Fibroblast of the aortic adventitia (primary cell): ENCODE measurements around the gene SLC2A2. TPM values are rescaled to one million over a fixed set of nuclear protein-coding genes. Genes with fewer than 3 reads are reported as not detected.
A peak's percentile ranks its signal among the peaks of the same experiment; 100 is the strongest.

ENCODE experiments used
- DNase-seq: peaks from one replicate; pipeline ENCODE4 v3.0.0-alpha.2; 2010; ENCODE audit warnings: low read depth
- H3K4me3 ChIP-seq: 2 replicates; pipeline ENCODE4 v1.5.1; 2011; ENCODE audit warnings: low read depth, mild to moderate bottlenecking, control low read depth, low read length, moderate library complexity
- total RNA-seq: library from RNA; depleted of rRNA; stranded (reverse); fragments of >200 nt; gene quantifications from 2 replicates; pipeline ENCODE4 v1.2.3, GENCODE V29; 2012; ENCODE audit warnings: low replicate concordance
- TF ChIP-seq, protein P1 (sequence below): IDR thresholded peaks from 2 replicates; pipeline ENCODE4 v1.5.1; 2011; ENCODE audit warnings: mild to moderate bottlenecking, low read length, control low read depth, inconsistent platforms; ENCODE audit not compliant: insufficient read depth

SLC2A2 gene
- total RNA-seq, 1 donor: not detected

GRCh38 chr3:171039674-171040073 lies 13.2 kb upstream of the SLC2A2 start:
- TF ChIP-seq, protein P1, sequence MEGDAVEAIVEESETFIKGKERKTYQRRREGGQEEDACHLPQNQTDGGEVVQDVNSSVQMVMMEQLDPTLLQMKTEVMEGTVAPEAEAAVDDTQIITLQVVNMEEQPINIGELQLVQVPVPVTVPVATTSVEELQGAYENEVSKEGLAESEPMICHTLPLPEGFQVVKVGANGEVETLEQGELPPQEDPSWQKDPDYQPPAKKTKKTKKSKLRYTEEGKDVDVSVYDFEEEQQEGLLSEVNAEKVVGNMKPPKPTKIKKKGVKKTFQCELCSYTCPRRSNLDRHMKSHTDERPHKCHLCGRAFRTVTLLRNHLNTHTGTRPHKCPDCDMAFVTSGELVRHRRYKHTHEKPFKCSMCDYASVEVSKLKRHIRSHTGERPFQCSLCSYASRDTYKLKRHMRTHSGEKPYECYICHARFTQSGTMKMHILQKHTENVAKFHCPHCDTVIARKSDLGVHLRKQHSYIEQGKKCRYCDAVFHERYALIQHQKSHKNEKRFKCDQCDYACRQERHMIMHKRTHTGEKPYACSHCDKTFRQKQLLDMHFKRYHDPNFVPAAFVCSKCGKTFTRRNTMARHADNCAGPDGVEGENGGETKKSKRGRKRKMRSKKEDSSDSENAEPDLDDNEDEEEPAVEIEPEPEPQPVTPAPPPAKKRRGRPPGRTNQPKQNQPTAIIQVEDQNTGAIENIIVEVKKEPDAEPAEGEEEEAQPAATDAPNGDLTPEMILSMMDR: no peak
- no peak overlapping the region for H3K4me3 ChIP-seq
- no peak for DNase-seq

DNA sequence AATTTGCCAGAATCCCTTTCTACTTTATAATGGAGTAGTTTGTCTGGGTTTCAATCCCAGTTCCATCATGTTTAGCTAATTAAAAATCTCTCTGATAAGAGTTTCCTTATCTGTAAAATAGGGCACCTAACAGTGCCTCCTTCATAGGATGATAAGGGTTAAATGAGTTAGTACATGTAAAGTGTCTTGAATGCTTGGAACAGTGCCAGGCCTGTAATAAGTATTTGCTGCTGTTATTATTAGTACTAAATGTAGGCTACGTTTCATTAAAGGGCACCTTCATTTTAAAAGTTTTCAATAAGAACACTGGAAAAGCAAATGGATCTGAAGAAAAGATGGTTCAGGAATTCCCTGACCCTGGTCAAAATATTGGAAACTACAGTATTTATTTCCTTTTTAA lies 11.8 kb upstream of the SLC2A2 start:
- TF ChIP-seq, protein P1: no peak
- no peak for DNase-seq
- H3K4me3 ChIP-seq: no peak overlapping the region

- TF ChIP-seq, protein P1: no peak
- H3K4me3 ChIP-seq: peak overlapping the region; percentile 56
- DNase-seq: peak; percentile 97
Observed at GRCh38 chr3:171028779-171029232, 2.3 kb upstream of the SLC2A2 start.

GRCh38 chr3:171028025-171028778 lies 1.7 kb upstream of the SLC2A2 start:
- TF ChIP-seq, protein P1: no peak
- H3K4me3 ChIP-seq: peak overlapping the region; percentile 56

GRCh38 chr3:171023566-171023965 lies 3.0 kb downstream of the SLC2A2 start:
- no peak overlapping the region for H3K4me3 ChIP-seq
- DNase-seq: no peak
- TF ChIP-seq, protein P1: no peak

More at GRCh38 chr3:171028025-171028778, 1.7 kb upstream of the SLC2A2 start:
- DNase-seq: peak; percentile 96

GRCh38 chr3:171021377-171021776 lies 5.1 kb downstream of the SLC2A2 start:
- DNase-seq: no peak
- no peak overlapping the region for H3K4me3 ChIP-seq
- TF ChIP-seq, protein P1: no peak
